GM23338 (cell line): Measurements from ENCODE around the gene PRKAR1B. TPM values are rescaled to one million over a fixed set of nuclear protein-coding genes. Genes with fewer than 3 reads are reported as not detected.

Experiments
- ATAC-seq: fragments of 200-7000 bp; cut with Tn5 transposase; 3 replicates; pipeline ENCODE4 v1.9.1; 2020
- DNase-seq: peaks from one replicate; pipeline ENCODE4 v3.0.0-alpha.2; 2015; ENCODE audit warnings: low spot score
- H2AFZ ChIP-seq: fragments of 200-600 bp; sonication (generic); 2 replicates; pipeline ENCODE4 v1.8.0; 2016; ENCODE audit warnings: antibody characterized with exemption, mild to moderate bottlenecking, moderate library complexity
- H3F3A ChIP-seq: fragments of 200-600 bp; sonication (generic); replicated peaks from 2 replicates; pipeline ENCODE4 v1.8.0; 2017; ENCODE audit warnings: antibody characterized with exemption, mixed run types, low read depth
- H3K27ac ChIP-seq: fragments of 200-600 bp; sonication (generic); 2 replicates; pipeline ENCODE4 v1.6.1; 2016; ENCODE audit warnings: low read depth
- H3K27me3 ChIP-seq: fragments of 200-600 bp; sonication (generic); 2 replicates; pipeline ENCODE4 v1.8.0; 2016; ENCODE audit warnings: mild to moderate bottlenecking, mixed run types, moderate library complexity; ENCODE audit not compliant: insufficient read depth
- H3K36me3 ChIP-seq: fragments of 200-600 bp; sonication (generic); 2 replicates; pipeline ENCODE4 v1.8.0; 2016; ENCODE audit warnings: mild to moderate bottlenecking; ENCODE audit not compliant: insufficient read depth
- H3K4me1 ChIP-seq: fragments of 200-600 bp; sonication (generic); 2 replicates; pipeline ENCODE4 v1.8.0; 2016; ENCODE audit warnings: mild to moderate bottlenecking, moderate library complexity; ENCODE audit not compliant: insufficient read depth
- H3K4me2 ChIP-seq: fragments of 200-600 bp; sonication (generic); 2 replicates; pipeline ENCODE4 v1.7.1; 2017; ENCODE audit warnings: mixed run types
- H3K4me3 ChIP-seq: fragments of 200-600 bp; sonication (generic); 2 replicates; pipeline ENCODE4 v1.6.1; 2016; ENCODE audit warnings: mixed run types
- H3K79me2 ChIP-seq: fragments of 200-600 bp; sonication (generic); replicated peaks from 2 replicates; pipeline ENCODE4 v1.8.0; 2017; ENCODE audit warnings: mild to moderate bottlenecking; ENCODE audit not compliant: insufficient read depth
- H3K9me2 ChIP-seq: fragments of 200-600 bp; sonication (generic); 2 replicates; pipeline ENCODE4 v1.8.0; 2017; ENCODE audit not compliant: insufficient read depth
- H4K20me1 ChIP-seq: fragments of 200-600 bp; sonication (generic); replicated peaks from 2 replicates; pipeline ENCODE4 v1.8.0; 2017; ENCODE audit warnings: mild to moderate bottlenecking; ENCODE audit not compliant: insufficient read depth
- H3K27ac Mint-ChIP-seq: 2 replicates; pipeline ENCODE4 v1.8.0; 2020; ENCODE audit warnings: inconsistent platforms, mild to moderate bottlenecking, moderate library complexity, mixed read lengths
- H3K27me3 Mint-ChIP-seq: 3 replicates; pipeline ENCODE4 v1.8.0; 2022; ENCODE audit warnings: low read depth, mild to moderate bottlenecking, moderate library complexity, mixed read lengths, inconsistent platforms; ENCODE audit not compliant: insufficient read depth, poor library complexity
- H3K36me3 Mint-ChIP-seq: 3 replicates; pipeline ENCODE4 v1.8.0; 2021; ENCODE audit warnings: low read depth, mild to moderate bottlenecking, inconsistent platforms, moderate library complexity, mixed read lengths
- H3K4me1 Mint-ChIP-seq: 3 replicates; pipeline ENCODE4 v1.8.0; 2020; ENCODE audit warnings: mild to moderate bottlenecking, inconsistent platforms, mixed read lengths
- H3K4me3 Mint-ChIP-seq: 3 replicates; pipeline ENCODE4 v1.8.0; 2021; ENCODE audit warnings: moderate library complexity, mild to moderate bottlenecking, inconsistent platforms, mixed read lengths
- H3K9me3 Mint-ChIP-seq: 3 replicates; pipeline ENCODE4 v1.8.0; 2020; ENCODE audit warnings: moderate library complexity, mild to moderate bottlenecking, inconsistent platforms, mixed read lengths
- CREB1 ChIP-seq: fragments of 250-450 bp; sonication (Bioruptor Pico); IDR thresholded peaks from 2 replicates; pipeline ENCODE4 v1.5.0; 2020; ENCODE audit warnings: low read depth, mild to moderate bottlenecking, moderate library complexity
- EZH2 ChIP-seq: fragments of 200-600 bp; sonication (generic); IDR thresholded peaks from one replicate; pipeline ENCODE4 v1.8.0; 2017; ENCODE audit warnings: antibody characterized with exemption, mild to moderate bottlenecking, low read depth; ENCODE audit not compliant: unreplicated experiment
- EZH2phosphoT487 ChIP-seq: fragments of 200-600 bp; sonication (generic); IDR thresholded peaks from one replicate; pipeline ENCODE4 v1.8.1; 2018; ENCODE audit warnings: antibody characterized with exemption; ENCODE audit not compliant: unreplicated experiment
- JUNB ChIP-seq: IDR thresholded peaks from one replicate; pipeline ENCODE4 v1.6.1; 2016; ENCODE audit warnings: antibody characterized with exemption; ENCODE audit not compliant: unreplicated experiment
- NANOG ChIP-seq: IDR thresholded peaks from 2 replicates; pipeline ENCODE4 v1.6.1; 2016; ENCODE audit warnings: antibody characterized with exemption, borderline replicate concordance
- POLR2AphosphoS5 ChIP-seq: IDR thresholded peaks from 2 replicates; pipeline ENCODE4 v1.6.1; 2016; ENCODE audit warnings: antibody characterized with exemption, low read depth
- STAT1 ChIP-seq: IDR thresholded peaks from one replicate; pipeline ENCODE4 v1.6.1; 2016; ENCODE audit warnings: antibody characterized with exemption; ENCODE audit not compliant: unreplicated experiment
- ZNF114 ChIP-seq: fragments of 250-450 bp; sonication (Bioruptor Pico); IDR thresholded peaks from 2 replicates; pipeline ENCODE4 v1.5.0; 2020; ENCODE audit warnings: mild to moderate bottlenecking, moderate library complexity
- ZNF331 ChIP-seq: fragments of 250-450 bp; sonication (Bioruptor Pico); IDR thresholded peaks from 2 replicates; pipeline ENCODE4 v1.5.0; 2020; ENCODE audit warnings: low read depth, mild to moderate bottlenecking, moderate library complexity
- polyA plus RNA-seq: library from polyadenylated mRNA; unstranded; fragments of >200 nt; fragmentation: Nextera tagmentation; extraction: Ambion mirVana; gene quantifications from 2 replicates; pipeline ENCODE4 v1.2.1, GENCODE V29; 2016
- total RNA-seq: library from RNA; depleted of rRNA; stranded (reverse); fragments of >200 nt; shearing (Covaris generic); gene quantifications from 2 replicates; pipeline ENCODE4 v1.2.3, GENCODE V29; 2014
- TF ChIP-seq, protein P1 (sequence below): IDR thresholded peaks from one replicate; pipeline ENCODE4 v1.6.1; 2018; ENCODE audit warnings: antibody characterized with exemption; ENCODE audit not compliant: unreplicated experiment
- TF ChIP-seq, protein P2 (sequence below): IDR thresholded peaks from 2 replicates; pipeline ENCODE4 v1.6.1; 2016; ENCODE audit warnings: antibody characterized with exemption
- TF ChIP-seq, protein P3 (sequence below): fragments of 250-450 bp; sonication (Bioruptor Pico); IDR thresholded peaks from 2 replicates; pipeline ENCODE4 v1.5.0; 2020; ENCODE audit warnings: mild to moderate bottlenecking, moderate library complexity
- TF ChIP-seq, protein P4 (sequence below), 2 experiments: fragments of 200-600 bp in 1 of 2; sonication (generic) in 1 of 2; conservative IDR thresholded peaks; 2 replicates each; pipeline versions ENCODE4 v1.5.1 to v1.6.1; 2016 to 2017; ENCODE audit warnings: antibody characterized with exemption in 2 of 2, low read depth in 2 of 2, mild to moderate bottlenecking in 2 of 2, moderate library complexity in 1 of 2

PRKAR1B gene
- total and polyA plus RNA-seq, 2 experiments from 2014 or later: 35.7 to 36.7 TPM

DNA sequence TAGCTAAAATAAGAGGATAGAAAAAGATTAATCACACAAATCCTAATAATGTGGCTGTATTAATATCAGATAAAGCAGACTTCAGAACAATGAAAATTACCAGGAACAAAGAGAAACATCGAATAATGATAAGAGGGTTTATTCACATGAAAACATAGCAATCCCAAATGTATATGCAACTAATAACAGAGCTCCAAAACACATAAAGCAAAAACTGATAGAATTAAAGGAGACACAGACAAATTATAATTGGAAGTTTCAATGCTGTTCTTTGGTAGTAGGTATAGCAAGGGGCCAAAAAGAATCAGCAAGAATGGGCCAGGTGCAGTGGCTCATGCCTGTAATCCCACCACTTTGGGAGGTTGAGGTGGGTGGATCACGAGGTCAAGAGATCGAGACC is 24.0 kb downstream of the PRKAR1B start:
- Histone ChIP-seq H4K20me1 (peaks cover 8% of the 10 kb centered on the region; the same call in 1 of the 2 replicates), H3K9me2 (no peaks in the 10 kb centered on the region), H3K36me3 (no peaks in the 10 kb centered on the region), H3K4me1 (no peaks in the 10 kb centered on the region), H3K27me3 (no peaks in the 10 kb centered on the region), H3K79me2 (peaks cover 66% of the 10 kb centered on the region), H3K4me3 (no peak overlapping the region), H3F3A (no peaks in the 10 kb centered on the region), H3K4me2 (no peak overlapping the region), H3K27ac (no peak overlapping the region), H2AFZ (no peak overlapping the region)
- H3K36me3 Mint-ChIP-seq: peaks cover 44% of the 10 kb centered on the region
- H3K4me3 Mint-ChIP-seq: no peak overlapping the region
- ATAC-seq: no peak
- peaks cover 14% of the 10 kb centered on the region for H3K9me3 Mint-ChIP-seq
- H3K27me3 Mint-ChIP-seq: no peaks in the 10 kb centered on the region
- DNase-seq: no peak
- H3K27ac Mint-ChIP-seq: no peak overlapping the region
- peaks cover 6% of the 10 kb centered on the region; the same call in 2 of the 3 replicates for H3K4me1 Mint-ChIP-seq
- TF ChIP-seq ZNF114 (CRISPR knock-in tag): no peak
- TF ChIP-seq EZH2phosphoT487: no peak
- TF ChIP-seq ZNF331 (CRISPR knock-in tag): no peak
- TF ChIP-seq, protein P1, sequence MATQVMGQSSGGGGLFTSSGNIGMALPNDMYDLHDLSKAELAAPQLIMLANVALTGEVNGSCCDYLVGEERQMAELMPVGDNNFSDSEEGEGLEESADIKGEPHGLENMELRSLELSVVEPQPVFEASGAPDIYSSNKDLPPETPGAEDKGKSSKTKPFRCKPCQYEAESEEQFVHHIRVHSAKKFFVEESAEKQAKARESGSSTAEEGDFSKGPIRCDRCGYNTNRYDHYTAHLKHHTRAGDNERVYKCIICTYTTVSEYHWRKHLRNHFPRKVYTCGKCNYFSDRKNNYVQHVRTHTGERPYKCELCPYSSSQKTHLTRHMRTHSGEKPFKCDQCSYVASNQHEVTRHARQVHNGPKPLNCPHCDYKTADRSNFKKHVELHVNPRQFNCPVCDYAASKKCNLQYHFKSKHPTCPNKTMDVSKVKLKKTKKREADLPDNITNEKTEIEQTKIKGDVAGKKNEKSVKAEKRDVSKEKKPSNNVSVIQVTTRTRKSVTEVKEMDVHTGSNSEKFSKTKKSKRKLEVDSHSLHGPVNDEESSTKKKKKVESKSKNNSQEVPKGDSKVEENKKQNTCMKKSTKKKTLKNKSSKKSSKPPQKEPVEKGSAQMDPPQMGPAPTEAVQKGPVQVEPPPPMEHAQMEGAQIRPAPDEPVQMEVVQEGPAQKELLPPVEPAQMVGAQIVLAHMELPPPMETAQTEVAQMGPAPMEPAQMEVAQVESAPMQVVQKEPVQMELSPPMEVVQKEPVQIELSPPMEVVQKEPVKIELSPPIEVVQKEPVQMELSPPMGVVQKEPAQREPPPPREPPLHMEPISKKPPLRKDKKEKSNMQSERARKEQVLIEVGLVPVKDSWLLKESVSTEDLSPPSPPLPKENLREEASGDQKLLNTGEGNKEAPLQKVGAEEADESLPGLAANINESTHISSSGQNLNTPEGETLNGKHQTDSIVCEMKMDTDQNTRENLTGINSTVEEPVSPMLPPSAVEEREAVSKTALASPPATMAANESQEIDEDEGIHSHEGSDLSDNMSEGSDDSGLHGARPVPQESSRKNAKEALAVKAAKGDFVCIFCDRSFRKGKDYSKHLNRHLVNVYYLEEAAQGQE: no peak
- TF ChIP-seq, protein P2, sequence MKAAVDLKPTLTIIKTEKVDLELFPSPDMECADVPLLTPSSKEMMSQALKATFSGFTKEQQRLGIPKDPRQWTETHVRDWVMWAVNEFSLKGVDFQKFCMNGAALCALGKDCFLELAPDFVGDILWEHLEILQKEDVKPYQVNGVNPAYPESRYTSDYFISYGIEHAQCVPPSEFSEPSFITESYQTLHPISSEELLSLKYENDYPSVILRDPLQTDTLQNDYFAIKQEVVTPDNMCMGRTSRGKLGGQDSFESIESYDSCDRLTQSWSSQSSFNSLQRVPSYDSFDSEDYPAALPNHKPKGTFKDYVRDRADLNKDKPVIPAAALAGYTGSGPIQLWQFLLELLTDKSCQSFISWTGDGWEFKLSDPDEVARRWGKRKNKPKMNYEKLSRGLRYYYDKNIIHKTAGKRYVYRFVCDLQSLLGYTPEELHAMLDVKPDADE: no peak
- TF ChIP-seq EZH2: no peak
- TF ChIP-seq JUNB: no peak
- TF ChIP-seq, protein P3, sequence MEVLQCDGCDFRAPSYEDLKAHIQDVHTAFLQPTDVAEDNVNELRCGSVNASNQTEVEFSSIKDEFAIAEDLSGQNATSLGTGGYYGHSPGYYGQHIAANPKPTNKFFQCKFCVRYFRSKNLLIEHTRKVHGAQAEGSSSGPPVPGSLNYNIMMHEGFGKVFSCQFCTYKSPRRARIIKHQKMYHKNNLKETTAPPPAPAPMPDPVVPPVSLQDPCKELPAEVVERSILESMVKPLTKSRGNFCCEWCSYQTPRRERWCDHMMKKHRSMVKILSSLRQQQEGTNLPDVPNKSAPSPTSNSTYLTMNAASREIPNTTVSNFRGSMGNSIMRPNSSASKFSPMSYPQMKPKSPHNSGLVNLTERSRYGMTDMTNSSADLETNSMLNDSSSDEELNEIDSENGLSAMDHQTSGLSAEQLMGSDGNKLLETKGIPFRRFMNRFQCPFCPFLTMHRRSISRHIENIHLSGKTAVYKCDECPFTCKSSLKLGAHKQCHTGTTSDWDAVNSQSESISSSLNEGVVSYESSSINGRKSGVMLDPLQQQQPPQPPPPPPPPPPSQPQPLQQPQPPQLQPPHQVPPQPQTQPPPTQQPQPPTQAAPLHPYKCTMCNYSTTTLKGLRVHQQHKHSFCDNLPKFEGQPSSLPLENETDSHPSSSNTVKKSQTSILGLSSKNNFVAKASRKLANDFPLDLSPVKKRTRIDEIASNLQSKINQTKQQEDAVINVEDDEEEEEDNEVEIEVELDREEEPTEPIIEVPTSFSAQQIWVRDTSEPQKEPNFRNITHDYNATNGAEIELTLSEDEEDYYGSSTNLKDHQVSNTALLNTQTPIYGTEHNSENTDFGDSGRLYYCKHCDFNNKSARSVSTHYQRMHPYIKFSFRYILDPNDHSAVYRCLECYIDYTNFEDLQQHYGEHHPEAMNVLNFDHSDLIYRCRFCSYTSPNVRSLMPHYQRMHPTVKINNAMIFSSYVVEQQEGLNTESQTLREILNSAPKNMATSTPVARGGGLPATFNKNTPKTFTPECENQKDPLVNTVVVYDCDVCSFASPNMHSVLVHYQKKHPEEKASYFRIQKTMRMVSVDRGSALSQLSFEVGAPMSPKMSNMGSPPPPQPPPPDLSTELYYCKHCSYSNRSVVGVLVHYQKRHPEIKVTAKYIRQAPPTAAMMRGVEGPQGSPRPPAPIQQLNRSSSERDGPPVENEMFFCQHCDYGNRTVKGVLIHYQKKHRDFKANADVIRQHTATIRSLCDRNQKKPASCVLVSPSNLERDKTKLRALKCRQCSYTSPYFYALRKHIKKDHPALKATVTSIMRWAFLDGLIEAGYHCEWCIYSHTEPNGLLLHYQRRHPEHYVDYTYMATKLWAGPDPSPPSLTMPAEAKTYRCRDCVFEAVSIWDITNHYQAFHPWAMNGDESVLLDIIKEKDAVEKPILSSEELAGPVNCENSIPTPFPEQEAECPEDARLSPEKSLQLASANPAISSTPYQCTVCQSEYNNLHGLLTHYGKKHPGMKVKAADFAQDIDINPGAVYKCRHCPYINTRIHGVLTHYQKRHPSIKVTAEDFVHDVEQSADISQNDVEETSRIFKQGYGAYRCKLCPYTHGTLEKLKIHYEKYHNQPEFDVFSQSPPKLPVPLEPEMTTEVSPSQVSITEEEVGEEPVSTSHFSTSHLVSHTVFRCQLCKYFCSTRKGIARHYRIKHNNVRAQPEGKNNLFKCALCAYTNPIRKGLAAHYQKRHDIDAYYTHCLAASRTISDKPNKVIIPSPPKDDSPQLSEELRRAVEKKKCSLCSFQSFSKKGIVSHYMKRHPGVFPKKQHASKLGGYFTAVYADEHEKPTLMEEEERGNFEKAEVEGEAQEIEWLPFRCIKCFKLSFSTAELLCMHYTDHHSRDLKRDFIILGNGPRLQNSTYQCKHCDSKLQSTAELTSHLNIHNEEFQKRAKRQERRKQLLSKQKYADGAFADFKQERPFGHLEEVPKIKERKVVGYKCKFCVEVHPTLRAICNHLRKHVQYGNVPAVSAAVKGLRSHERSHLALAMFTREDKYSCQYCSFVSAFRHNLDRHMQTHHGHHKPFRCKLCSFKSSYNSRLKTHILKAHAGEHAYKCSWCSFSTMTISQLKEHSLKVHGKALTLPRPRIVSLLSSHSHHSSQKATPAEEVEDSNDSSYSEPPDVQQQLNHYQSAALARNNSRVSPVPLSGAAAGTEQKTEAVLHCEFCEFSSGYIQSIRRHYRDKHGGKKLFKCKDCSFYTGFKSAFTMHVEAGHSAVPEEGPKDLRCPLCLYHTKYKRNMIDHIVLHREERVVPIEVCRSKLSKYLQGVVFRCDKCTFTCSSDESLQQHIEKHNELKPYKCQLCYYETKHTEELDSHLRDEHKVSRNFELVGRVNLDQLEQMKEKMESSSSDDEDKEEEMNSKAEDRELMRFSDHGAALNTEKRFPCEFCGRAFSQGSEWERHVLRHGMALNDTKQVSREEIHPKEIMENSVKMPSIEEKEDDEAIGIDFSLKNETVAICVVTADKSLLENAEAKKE: no peak
- no peak for TF ChIP-seq POLR2AphosphoS5
- TF ChIP-seq, protein P4, sequence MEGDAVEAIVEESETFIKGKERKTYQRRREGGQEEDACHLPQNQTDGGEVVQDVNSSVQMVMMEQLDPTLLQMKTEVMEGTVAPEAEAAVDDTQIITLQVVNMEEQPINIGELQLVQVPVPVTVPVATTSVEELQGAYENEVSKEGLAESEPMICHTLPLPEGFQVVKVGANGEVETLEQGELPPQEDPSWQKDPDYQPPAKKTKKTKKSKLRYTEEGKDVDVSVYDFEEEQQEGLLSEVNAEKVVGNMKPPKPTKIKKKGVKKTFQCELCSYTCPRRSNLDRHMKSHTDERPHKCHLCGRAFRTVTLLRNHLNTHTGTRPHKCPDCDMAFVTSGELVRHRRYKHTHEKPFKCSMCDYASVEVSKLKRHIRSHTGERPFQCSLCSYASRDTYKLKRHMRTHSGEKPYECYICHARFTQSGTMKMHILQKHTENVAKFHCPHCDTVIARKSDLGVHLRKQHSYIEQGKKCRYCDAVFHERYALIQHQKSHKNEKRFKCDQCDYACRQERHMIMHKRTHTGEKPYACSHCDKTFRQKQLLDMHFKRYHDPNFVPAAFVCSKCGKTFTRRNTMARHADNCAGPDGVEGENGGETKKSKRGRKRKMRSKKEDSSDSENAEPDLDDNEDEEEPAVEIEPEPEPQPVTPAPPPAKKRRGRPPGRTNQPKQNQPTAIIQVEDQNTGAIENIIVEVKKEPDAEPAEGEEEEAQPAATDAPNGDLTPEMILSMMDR (conservative IDR thresholded peaks at IDR 0.05; ENCODE audit: low read depth in 2 of 2): no peak
- TF ChIP-seq CREB1: no peak
- no peak for TF ChIP-seq STAT1
- no peak for TF ChIP-seq NANOG
